Measurements from ENCODE around the gene LZTS2.

LZTS2 gene

DNA sequence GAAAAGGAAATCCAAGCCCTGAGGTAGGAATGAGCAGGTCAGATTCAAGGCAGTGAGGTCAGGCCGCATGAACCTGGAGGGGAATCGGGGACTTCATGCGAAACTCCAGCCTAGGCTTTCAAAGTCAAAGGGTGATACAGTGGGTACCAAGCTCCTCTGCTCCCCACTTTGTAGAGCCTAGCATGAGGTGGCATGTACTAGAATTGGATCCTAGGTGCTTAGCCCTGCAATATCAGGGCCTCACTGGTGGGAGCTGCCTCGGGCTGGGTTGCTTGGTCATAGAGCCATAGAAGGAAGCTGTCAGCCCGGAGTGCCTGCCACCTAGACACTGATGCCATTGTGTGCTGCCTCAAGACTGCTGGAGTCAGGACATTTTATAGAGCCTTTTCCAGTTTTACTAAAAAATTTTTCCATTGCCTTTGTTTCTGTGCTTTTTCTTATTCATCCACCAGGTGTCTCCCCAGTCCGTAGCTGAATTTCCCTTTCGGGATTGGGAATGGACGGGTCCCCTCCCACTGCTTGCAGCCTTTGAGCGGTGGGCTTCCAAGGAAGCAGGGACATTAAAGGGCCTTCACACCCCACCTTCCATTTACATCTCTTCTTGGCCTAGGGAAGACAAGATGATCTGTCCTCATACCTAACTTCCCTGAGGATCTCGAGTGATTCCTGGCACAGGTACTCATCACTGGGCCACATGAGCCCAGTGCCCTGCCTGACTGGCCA lies 5.5 kb upstream of the LZTS2 start:
- peak; percentile 57 for DNase-seq

DNA sequence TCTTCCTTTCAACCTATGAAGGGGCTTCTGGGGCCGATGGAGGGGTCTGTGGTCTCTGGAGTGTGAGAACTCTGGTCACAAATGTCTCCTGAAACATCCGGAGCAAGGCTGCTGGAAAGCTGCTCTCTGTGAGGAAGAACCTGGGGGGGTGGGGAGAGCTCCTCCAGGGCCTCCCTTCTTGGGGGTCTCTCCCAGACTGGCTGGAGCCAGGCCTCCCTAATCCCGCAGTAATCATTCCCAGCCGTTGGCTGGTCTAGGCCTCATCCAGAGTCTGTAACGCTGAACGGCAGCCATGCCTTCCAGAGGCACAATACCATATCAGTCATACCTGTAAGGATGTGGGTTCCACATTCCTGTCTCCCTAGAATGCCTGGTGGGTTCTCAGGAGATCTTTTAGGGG lies 4.4 kb upstream of the LZTS2 start:
- no peak for DNase-seq
- in situ Hi-C loops (cut with HindIII; ENCODE audit: low pct_ligation_motif_present, low pct_unique_long_range_greater_than_20kb, low sequenced_read_pairs): no loop called here

More for the DNA sequence above, 5.5 kb upstream of the LZTS2 start:
- in situ Hi-C loops (cut with HindIII; ENCODE audit: low pct_ligation_motif_present, low pct_unique_long_range_greater_than_20kb, low sequenced_read_pairs): no loop called here

- in situ Hi-C loops (cut with HindIII; ENCODE audit: low pct_ligation_motif_present, low pct_unique_long_range_greater_than_20kb, low sequenced_read_pairs): no loop called here
- DNase-seq: peak; percentile 48
Observed at GRCh38 chr10:100996678-100997359, 2.8 kb upstream of the LZTS2 start.

DNA sequence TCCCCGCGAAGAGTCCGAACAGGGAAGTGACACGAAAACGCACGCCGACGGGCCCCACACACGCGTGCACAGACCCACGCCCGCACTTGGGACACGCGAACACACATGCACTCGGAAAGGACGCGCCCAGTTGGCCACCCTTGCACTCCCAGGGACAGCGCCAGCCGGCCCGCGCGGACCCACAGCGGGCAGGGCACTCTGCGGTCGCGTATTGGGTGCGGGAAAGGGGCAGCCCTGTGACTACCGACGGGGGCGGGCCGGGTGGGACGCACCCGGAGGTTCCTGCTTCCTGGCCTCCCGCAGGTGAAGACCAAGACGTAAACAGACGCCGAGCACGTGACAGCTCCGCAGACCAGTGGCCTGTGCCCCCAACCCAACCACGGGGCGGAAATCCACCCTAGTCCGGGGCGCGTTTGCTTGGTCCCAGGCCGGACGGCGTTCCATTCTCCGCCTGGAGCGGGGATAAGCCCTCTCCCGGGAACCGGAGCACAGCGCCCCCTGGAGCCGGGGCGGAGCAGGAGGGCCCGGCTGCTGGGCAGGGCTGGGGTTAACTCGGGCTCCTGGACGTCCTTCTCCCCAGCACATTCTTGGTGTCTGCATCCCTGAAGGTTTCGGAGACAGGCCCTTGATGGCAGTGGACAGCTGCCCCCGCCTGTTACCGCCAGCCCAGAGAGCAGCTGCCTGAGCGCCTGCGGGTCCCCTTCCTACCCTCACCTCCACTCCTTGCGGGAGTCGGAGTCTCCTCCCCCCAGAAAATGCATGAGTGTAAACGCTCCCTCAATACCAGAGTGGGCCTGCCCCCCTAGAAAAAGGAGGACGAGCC lies 2.0 kb upstream of the LZTS2 start:
- in situ Hi-C loops (cut with HindIII; ENCODE audit: low pct_ligation_motif_present, low pct_unique_long_range_greater_than_20kb, low sequenced_read_pairs): no loop called here
- peak; percentile 87 for DNase-seq

GRCh38 chr10:100998183-100998990 lies 1.2 kb upstream of the LZTS2 start:
- DNase-seq: peak; percentile 85
- in situ Hi-C loops (cut with HindIII; ENCODE audit: low pct_ligation_motif_present, low pct_unique_long_range_greater_than_20kb, low sequenced_read_pairs): no loop called here

- in situ Hi-C loops (cut with HindIII; ENCODE audit: low pct_ligation_motif_present, low pct_unique_long_range_greater_than_20kb, low sequenced_read_pairs): no loop called here
- peak; percentile 79 for DNase-seq
Observed at GRCh38 chr10:100998991-100999741, 442 bp upstream of the LZTS2 start.

- in situ Hi-C loops (cut with HindIII; ENCODE audit: low pct_ligation_motif_present, low pct_unique_long_range_greater_than_20kb, low sequenced_read_pairs): no loop called here
- peak; percentile 50 for DNase-seq
Observed at GRCh38 chr10:101000127-101000914, 713 bp downstream of the LZTS2 start.

DNA sequence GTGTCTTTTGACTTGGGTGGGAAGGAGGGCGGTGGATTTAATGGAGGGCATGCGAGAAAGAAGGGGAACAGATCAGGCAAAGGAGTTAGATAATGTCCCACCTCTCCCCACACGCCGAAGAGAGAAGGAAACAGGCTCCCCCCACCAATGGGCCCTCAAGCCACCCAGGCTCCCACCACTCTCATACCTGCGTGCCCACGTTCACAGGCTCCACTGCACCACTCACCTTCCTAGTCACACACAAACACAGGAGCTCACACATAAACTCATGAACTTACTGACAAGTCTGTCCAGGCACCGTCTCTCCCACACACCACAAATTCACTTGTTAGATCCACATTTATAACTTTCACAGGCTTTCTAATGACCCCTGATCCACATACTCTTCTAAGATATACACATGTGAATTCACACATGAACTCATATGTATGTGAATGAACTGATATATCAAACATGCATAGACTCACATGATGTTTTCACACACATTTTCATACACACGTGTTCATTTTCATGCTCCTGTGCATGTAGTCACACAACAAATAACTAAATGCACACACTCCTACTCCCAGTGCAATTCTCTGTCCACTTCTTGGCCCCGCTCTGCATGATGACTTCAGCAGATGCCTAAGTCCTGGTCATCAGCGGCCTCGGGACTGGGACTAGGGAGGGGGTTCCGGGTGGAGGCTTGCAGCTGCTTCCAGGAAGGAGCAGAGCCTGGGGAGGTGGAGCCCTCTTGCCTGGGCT lies 1.5 kb downstream of the LZTS2 start:
- in situ Hi-C loops (cut with HindIII; ENCODE audit: low pct_ligation_motif_present, low pct_unique_long_range_greater_than_20kb, low sequenced_read_pairs): no loop called here
- peak; percentile 83 for DNase-seq

DNA sequence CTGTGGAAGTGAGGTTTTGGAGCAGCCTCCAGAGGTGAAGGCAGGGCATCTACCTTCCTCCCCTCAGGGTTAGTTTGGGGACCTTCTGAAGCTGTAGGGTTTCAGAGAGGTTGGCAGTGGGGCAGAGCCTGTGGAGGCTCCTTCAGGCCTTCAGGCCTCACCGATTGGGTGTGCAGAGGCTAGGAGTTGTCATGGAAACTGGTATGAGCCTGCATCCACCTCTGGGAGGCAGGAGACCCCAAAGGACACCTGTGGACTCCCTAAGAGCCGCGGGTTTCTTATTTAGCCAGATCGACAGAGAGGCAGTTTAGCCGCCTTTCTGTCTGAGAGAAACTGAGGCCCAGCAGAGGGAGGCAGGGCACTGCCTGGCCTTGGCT lies 2.0 kb downstream of the LZTS2 start:
- no peak for DNase-seq
- in situ Hi-C loops (cut with HindIII; ENCODE audit: low pct_ligation_motif_present, low pct_unique_long_range_greater_than_20kb, low sequenced_read_pairs): no loop called here

DNA sequence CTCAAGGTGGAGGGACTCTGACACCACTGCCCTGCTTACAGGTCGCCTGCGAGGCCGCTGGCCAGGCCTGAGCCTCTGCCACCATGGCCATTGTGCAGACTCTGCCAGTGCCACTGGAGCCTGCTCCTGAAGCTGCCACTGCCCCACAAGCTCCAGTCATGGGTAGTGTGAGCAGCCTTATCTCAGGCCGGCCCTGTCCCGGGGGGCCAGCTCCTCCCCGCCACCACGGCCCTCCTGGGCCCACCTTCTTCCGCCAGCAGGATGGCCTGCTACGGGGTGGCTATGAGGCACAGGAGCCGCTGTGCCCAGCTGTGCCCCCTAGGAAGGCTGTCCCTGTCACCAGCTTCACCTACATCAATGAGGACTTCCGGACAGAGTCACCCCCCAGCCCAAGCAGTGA lies 2.8 kb downstream of the LZTS2 start:
- DNase-seq: no peak
- in situ Hi-C loops (cut with HindIII; ENCODE audit: low pct_ligation_motif_present, low pct_unique_long_range_greater_than_20kb, low sequenced_read_pairs): no loop called here

DNA sequence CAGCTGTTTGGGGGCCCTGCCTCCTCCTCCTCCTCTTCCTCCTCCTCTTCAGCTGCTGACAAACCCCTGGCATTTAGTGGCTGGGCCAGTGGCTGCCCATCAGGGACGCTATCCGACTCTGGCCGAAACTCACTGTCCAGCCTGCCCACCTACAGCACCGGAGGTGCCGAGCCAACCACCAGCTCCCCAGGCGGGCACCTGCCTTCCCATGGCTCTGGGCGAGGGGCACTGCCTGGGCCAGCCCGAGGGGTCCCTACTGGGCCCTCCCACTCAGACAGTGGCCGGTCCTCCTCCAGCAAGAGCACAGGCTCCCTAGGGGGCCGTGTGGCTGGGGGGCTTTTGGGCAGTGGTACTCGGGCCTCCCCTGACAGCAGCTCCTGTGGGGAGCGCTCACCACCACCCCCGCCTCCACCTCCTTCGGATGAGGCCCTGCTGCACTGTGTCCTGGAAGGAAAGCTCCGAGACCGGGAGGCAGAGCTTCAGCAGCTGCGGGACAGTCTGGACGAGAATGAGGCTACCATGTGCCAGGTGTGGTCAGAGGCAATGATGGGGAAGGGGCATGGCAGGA lies 4.1 kb downstream of the LZTS2 start:
- in situ Hi-C loops (cut with HindIII; ENCODE audit: low pct_ligation_motif_present, low pct_unique_long_range_greater_than_20kb, low sequenced_read_pairs): no loop called here
- no peak for DNase-seq

DNA sequence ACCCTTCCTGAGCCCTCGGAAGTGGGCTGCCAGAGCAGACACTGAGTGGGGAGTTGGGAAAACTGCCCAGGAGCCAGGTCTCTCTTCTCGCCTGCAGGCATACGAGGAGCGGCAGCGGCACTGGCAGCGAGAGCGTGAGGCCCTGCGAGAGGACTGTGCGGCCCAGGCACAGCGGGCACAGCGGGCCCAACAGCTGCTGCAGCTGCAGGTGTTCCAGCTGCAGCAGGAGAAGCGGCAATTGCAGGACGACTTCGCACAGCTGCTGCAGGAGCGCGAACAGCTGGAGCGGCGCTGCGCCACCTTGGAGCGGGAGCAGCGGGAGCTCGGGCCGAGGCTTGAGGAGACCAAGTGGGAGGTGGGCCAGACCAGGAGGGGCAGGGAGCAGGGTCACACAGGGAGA lies 5.8 kb downstream of the LZTS2 start:
- DNase-seq: no peak
- in situ Hi-C loops (cut with HindIII; ENCODE audit: low pct_ligation_motif_present, low pct_unique_long_range_greater_than_20kb, low sequenced_read_pairs): no loop called here

- in situ Hi-C loops (cut with HindIII; ENCODE audit: low pct_ligation_motif_present, low pct_unique_long_range_greater_than_20kb, low sequenced_read_pairs): no loop called here
- no peak for DNase-seq
Observed at GRCh38 chr10:101005869-101006567, 6.4 kb downstream of the LZTS2 start.

DNA sequence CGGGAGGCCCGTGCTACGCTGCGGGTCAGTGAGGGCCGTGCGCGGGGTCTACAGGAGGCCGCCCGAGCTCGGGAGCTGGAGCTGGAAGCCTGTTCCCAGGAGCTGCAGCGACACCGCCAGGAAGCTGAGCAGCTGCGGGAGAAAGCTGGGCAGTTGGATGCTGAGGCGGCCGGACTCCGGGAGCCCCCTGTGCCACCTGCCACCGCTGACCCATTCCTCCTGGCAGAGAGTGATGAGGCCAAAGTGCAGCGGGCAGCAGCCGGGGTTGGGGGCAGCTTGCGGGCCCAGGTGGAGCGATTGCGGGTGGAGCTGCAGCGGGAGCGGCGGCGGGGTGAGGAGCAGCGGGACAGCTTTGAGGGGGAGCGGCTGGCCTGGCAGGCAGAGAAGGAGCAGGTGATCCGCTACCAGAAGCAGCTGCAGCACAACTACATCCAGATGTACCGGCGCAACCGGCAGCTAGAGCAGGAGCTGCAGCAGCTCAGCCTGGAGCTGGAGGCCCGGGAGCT lies 7.0 kb downstream of the LZTS2 start:
- in situ Hi-C loops (cut with HindIII; ENCODE audit: low pct_ligation_motif_present, low pct_unique_long_range_greater_than_20kb, low sequenced_read_pairs): no loop called here
- no peak for DNase-seq

GRCh38 chr10:101007099-101007711 lies 7.6 kb downstream of the LZTS2 start:
- in situ Hi-C loops (cut with HindIII; ENCODE audit: low pct_ligation_motif_present, low pct_unique_long_range_greater_than_20kb, low sequenced_read_pairs): no loop called here
- no peak for DNase-seq

Measured in ACHN (cell line).